Transverse colon (tissue), 3 donors: ENCODE data around the gene ZBTB48.

ENCODE experiments used
- EP300 ChIP-seq: sonication (generic); formaldehyde crosslinking; IDR thresholded peaks from one replicate; pipeline ENCODE4 v1.6.1; 2017; ENCODE audit warnings: antibody characterized with exemption, low read depth
- POLR2A ChIP-seq: fragments of 450-650 bp; IDR thresholded peaks from one replicate; pipeline ENCODE4 v1.6.1; 2016; ENCODE audit warnings: antibody characterized with exemption, mild to moderate bottlenecking, moderate library complexity
- TF ChIP-seq, protein P1 (sequence below), 5 experiments: fragments of 200-600 bp in 3 of 5; fragments of 450-650 bp in 2 of 5; sonication (generic) in 3 of 5; IDR thresholded peaks; 1 replicate in 2 of 5; 2 replicates in 3 of 5; pipeline ENCODE4 v1.5.1; 2016 to 2017; ENCODE audit warnings: antibody characterized with exemption in 5 of 5, inconsistent platforms in 3 of 5, mild to moderate bottlenecking in 2 of 5, moderate library complexity in 1 of 5

DNA sequence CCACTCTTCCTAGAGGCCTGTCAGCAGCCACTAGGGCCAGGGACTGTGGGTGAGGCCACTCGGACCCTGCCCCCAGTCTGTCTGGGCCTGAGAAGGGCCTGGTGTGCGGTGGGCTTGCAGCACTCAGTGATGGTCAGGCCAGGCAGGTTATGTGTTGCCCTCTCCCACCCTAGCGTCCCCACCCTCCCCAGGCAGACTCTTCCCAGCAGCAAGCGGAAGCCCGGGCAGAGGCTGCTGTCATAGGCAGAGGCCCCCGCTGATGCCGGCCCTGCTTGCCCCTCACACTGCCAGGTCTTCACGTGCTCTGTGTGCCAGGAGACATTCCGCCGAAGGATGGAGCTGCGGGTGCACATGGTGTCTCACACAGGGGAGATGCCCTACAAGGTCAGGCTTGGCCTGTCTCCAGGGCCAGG is 6.6 kb downstream of the ZBTB48 start:
- TF ChIP-seq POLR2A: no peak
- TF ChIP-seq, protein P1, sequence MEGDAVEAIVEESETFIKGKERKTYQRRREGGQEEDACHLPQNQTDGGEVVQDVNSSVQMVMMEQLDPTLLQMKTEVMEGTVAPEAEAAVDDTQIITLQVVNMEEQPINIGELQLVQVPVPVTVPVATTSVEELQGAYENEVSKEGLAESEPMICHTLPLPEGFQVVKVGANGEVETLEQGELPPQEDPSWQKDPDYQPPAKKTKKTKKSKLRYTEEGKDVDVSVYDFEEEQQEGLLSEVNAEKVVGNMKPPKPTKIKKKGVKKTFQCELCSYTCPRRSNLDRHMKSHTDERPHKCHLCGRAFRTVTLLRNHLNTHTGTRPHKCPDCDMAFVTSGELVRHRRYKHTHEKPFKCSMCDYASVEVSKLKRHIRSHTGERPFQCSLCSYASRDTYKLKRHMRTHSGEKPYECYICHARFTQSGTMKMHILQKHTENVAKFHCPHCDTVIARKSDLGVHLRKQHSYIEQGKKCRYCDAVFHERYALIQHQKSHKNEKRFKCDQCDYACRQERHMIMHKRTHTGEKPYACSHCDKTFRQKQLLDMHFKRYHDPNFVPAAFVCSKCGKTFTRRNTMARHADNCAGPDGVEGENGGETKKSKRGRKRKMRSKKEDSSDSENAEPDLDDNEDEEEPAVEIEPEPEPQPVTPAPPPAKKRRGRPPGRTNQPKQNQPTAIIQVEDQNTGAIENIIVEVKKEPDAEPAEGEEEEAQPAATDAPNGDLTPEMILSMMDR (IDR thresholded peaks at IDR 0.05): no peak
- TF ChIP-seq EP300: no peak
